GM21737 (cell line): Measurements from ENCODE around the gene COL8A1.
"Not testable (repeated sequence)": the region's sequence is repeated elsewhere in the genome, so short reads cannot be mapped to it uniquely, and the experiment has no call there.

Source experiments
- ATAC-seq: cut with Tn5 transposase; IDR thresholded peaks from one replicate; pipeline ENCODE4 v1.9.1; 2021; ENCODE audit warnings: mild to moderate bottlenecking, moderate library complexity; ENCODE audit not compliant: unreplicated experiment

COL8A1 gene

GRCh38 chr3:99702953-99703943, 64.9 kb downstream of the COL8A1 start:
- no peak for ATAC-seq

- ATAC-seq: no peak
These were observed 66.0 kb downstream of the COL8A1 start for GRCh38 chr3:99704417-99704816.

- ATAC-seq: no peak
These were observed 68.0 kb downstream of the COL8A1 start for GRCh38 chr3:99706410-99706809.

- no peak for ATAC-seq
These were observed 69.9 kb downstream of the COL8A1 start for GRCh38 chr3:99708207-99708745.

GRCh38 chr3:99709686-99710085, 71.3 kb downstream of the COL8A1 start:
- ATAC-seq: no peak

- no peak for ATAC-seq
These were observed 71.7 kb downstream of the COL8A1 start for GRCh38 chr3:99710094-99710493.

GRCh38 chr3:99711351-99711750, 73.0 kb downstream of the COL8A1 start:
- ATAC-seq: no peak

GRCh38 chr3:99712291-99712954, 74.0 kb downstream of the COL8A1 start:
- no peak for ATAC-seq

GRCh38 chr3:99713440-99713839, 75.0 kb downstream of the COL8A1 start:
- ATAC-seq: no peak

GRCh38 chr3:99714146-99714545, 75.8 kb downstream of the COL8A1 start:
- ATAC-seq: no peak

- ATAC-seq: no peak
These were observed 76.2 kb downstream of the COL8A1 start for GRCh38 chr3:99714575-99714974.

- ATAC-seq: no peak
These were observed 78.1 kb downstream of the COL8A1 start for GRCh38 chr3:99716463-99716995.

- no peak for ATAC-seq
These were observed 82.7 kb downstream of the COL8A1 start for GRCh38 chr3:99720985-99721632.

GRCh38 chr3:99721633-99722007, 83.2 kb downstream of the COL8A1 start:
- no peak for ATAC-seq

GRCh38 chr3:99724276-99724675, 85.9 kb downstream of the COL8A1 start:
- ATAC-seq: no peak

GRCh38 chr3:99730870-99731269, 92.5 kb downstream of the COL8A1 start:
- no peak for ATAC-seq

- ATAC-seq: no peak
These were observed 93.1 kb downstream of the COL8A1 start for GRCh38 chr3:99731499-99731898.

- ATAC-seq: not testable (repeated sequence)
These were observed 102.0 kb downstream of the COL8A1 start for GRCh38 chr3:99740371-99740770.

- ATAC-seq: no peak
These were observed 103.2 kb downstream of the COL8A1 start for GRCh38 chr3:99741588-99741987.

- no peak for ATAC-seq
These were observed 109.5 kb downstream of the COL8A1 start for GRCh38 chr3:99747915-99748314.

GRCh38 chr3:99751649-99752048, 113.3 kb downstream of the COL8A1 start:
- no peak for ATAC-seq
